Gastroesophageal sphincter (tissue), 3 donors: Measurements from ENCODE around the gene STAT5B.

ENCODE experiments used
- CTCF ChIP-seq, 4 experiments: fragments of 200-600 bp in 2 of 4; fragments of 450-650 bp in 2 of 4; sonication (generic) in 1 of 4; IDR thresholded peaks; one replicate each; pipeline ENCODE4 v1.5.1; 2017 to 2019; ENCODE audit warnings: antibody characterized with exemption in 4 of 4, mild to moderate bottlenecking in 2 of 4, moderate library complexity in 2 of 4
- EP300 ChIP-seq: sonication (generic); formaldehyde crosslinking; IDR thresholded peaks from one replicate; pipeline ENCODE4 v1.6.1; 2017; ENCODE audit warnings: antibody characterized with exemption, mild to moderate bottlenecking
- POLR2A ChIP-seq, 2 donors: fragments of 450-650 bp; IDR thresholded peaks; one replicate each; pipeline ENCODE4 v1.6.1; 2017; ENCODE audit warnings: antibody characterized with exemption in 2 of 2, mild to moderate bottlenecking in 2 of 2, moderate library complexity in 1 of 2
- POLR2AphosphoS5 ChIP-seq: sonication (generic); formaldehyde crosslinking; IDR thresholded peaks from one replicate; pipeline ENCODE4 v1.6.1; 2017; ENCODE audit warnings: antibody characterized with exemption

GRCh38 chr17:42230225-42230624 is 46.0 kb downstream of the STAT5B start:
- TF ChIP-seq CTCF (IDR thresholded peaks at IDR 0.05), result no peak
- TF ChIP-seq POLR2A (IDR thresholded peaks at IDR 0.05), result no peak
- no peak for TF ChIP-seq EP300
- no peak for TF ChIP-seq POLR2AphosphoS5
